Activated T-cell treated with anti-CD3 and anti-CD28 coated beads, Interleukin-2, amount 50 U/mL, for 72 hours (primary cell): ENCODE results near the gene PTPN23. TPM values are rescaled to one million over a fixed set of nuclear protein-coding genes. Genes with fewer than 3 reads are reported as not detected.

Source experiments
- ATAC-seq, 2 donors: fragments of 150-1000 bp; cut with Tn5 transposase; replicated peaks in 1 of 2; 2 replicates each; pipeline ENCODE4 v1.10.0; 2021; ENCODE audit warnings: moderate library complexity in 2 of 2, mild to moderate bottlenecking in 1 of 2
- DNase-seq, 2 donors: peaks; one replicate each; pipeline ENCODE4 v3.0.0; 2021 to 2022; ENCODE audit warnings: mixed read lengths in 1 of 2
- H3K27ac Mint-ChIP-seq: one replicate; pipeline ENCODE4 v1.8.0; 2022; ENCODE audit warnings: mild to moderate bottlenecking, moderate library complexity, mixed read lengths
- H3K27me3 Mint-ChIP-seq: one replicate; pipeline ENCODE4 v1.8.0; 2022; ENCODE audit warnings: low read depth, mixed read lengths
- H3K36me3 Mint-ChIP-seq, 2 donors: one replicate each; pipeline ENCODE4 v1.8.0; 2022; ENCODE audit warnings: mixed read lengths in 2 of 2, mild to moderate bottlenecking in 1 of 2; ENCODE audit not compliant: insufficient read depth in 2 of 2
- H3K4me1 Mint-ChIP-seq: one replicate; pipeline ENCODE4 v1.8.0; 2022; ENCODE audit warnings: low read depth, mixed read lengths
- H3K4me3 Mint-ChIP-seq, 2 donors: one replicate each; pipeline ENCODE4 v1.8.0; 2022; ENCODE audit warnings: mild to moderate bottlenecking in 2 of 2, mixed read lengths in 2 of 2, moderate library complexity in 2 of 2
- H3K9me3 Mint-ChIP-seq, 2 donors: one replicate each; pipeline ENCODE4 v1.8.0; 2022; ENCODE audit warnings: mixed read lengths in 2 of 2
- total RNA-seq, 2 donors: library from RNA; stranded (reverse); gene quantifications; one replicate each; pipeline ENCODE4 v1.2.3, GENCODE V29; 2022

PTPN23 gene
- total RNA-seq, 2 donors from 2014 or later = 24.1 to 38.8 TPM

GRCh38 chr3:47404955-47405790, 24.4 kb downstream of the PTPN23 start:
- H3K4me3 Mint-ChIP-seq = no peak overlapping the region
- H3K36me3 Mint-ChIP-seq = no peaks in the 10 kb centered on the region
- no peaks in the 10 kb centered on the region for H3K9me3 Mint-ChIP-seq
- ATAC-seq (no peak), DNase-seq (no peak)
- H3K27me3 Mint-ChIP-seq = no peaks in the 10 kb centered on the region
- no peaks in the 10 kb centered on the region for H3K4me1 Mint-ChIP-seq
- H3K27ac Mint-ChIP-seq = no peak overlapping the region

GRCh38 chr3:47405820-47406761, 25.3 kb downstream of the PTPN23 start:
- H3K4me3 Mint-ChIP-seq = no peak overlapping the region
- no peaks in the 10 kb centered on the region for H3K4me1 Mint-ChIP-seq
- ATAC-seq = no peak
- H3K27ac Mint-ChIP-seq = no peak overlapping the region
- no peaks in the 10 kb centered on the region for H3K9me3 Mint-ChIP-seq
- no peaks in the 10 kb centered on the region for H3K27me3 Mint-ChIP-seq
- no peak for DNase-seq
- no peaks in the 10 kb centered on the region for H3K36me3 Mint-ChIP-seq

GRCh38 chr3:47406762-47407149, 25.9 kb downstream of the PTPN23 start:
- no peak for ATAC-seq
- Mint-ChIP-seq H3K27ac (no peak overlapping the region), H3K36me3 (no peaks in the 10 kb centered on the region), H3K4me1 (no peaks in the 10 kb centered on the region), H3K27me3 (no peaks in the 10 kb centered on the region), H3K4me3 (no peak overlapping the region), H3K9me3 (no peaks in the 10 kb centered on the region)
- DNase-seq = no peak

DNA sequence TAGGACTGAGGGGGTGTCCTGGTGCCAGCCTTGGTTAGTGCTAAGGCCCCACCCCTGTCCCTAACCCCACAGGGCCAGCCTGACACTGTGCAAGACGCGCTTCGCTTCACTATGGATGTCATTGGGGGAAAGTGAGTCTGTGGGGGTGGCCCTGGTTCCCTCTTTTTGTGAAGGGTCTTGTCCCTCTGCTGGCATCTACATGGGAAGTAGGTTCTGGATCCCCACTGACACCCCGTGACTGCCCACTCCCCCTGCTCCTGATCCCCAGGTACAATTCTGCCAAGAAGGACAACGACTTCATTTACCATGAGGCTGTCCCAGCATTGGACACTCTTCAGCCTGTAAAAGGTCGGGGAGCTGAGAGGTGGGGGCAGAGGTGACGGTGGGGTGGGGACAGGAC, 26.4 kb downstream of the PTPN23 start:
- ATAC-seq (no peak), DNase-seq (no peak)
- Mint-ChIP-seq H3K4me3 (no peak overlapping the region), H3K4me1 (no peaks in the 10 kb centered on the region), H3K36me3 (no peaks in the 10 kb centered on the region), H3K27ac (no peak overlapping the region), H3K9me3 (no peaks in the 10 kb centered on the region), H3K27me3 (no peaks in the 10 kb centered on the region)

DNA sequence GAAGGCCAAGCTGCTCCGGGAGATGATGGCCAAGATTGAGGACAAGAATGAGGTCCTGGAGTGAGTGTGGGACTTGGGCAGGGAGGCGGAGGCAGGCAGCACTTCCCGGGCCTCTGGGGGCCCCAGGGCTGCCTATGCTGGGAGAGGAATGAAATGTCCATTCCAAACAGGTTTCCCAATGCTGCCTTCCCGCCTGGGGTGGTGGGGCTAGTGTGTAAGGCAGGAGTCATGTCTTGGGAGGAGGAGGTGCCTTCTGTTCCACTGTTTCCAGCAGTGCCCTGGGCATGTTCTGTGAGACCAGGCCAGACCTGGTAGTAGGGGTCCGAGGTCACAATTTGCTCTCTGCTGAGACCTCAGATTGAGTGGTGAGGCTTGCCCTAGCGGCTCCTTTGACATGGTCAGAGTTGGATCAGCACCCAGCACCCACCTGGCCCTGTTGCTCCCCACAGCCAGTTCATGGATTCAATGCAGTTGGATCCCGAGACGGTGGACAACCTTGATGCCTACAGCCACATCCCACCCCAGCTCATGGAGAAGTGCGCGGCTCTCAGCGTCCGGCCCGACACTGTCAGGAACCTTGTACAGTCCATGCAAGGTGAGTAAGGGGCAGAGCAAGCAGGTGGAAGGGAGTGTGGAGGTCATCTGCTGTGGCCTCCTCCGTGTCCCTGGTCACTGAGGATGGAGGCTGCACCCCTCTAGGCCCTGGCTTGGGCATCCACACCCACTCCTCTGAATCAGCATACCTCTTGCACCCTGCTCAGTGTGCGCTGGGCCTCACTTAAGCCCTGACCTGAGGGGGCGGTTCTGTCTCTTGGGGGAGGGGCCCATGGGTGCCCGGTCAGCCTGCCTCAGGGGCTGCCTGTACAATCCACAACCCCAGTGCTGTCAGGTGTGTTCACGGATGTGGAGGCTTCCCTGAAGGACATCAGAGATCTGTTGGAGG, 27.3 kb downstream of the PTPN23 start:
- Mint-ChIP-seq H3K27me3 (no peaks in the 10 kb centered on the region), H3K4me3 (no peak overlapping the region), H3K36me3 (peaks cover 0 to 4% of the 10 kb centered on the region in 2 donors), H3K9me3 (no peaks in the 10 kb centered on the region), H3K27ac (no peak overlapping the region), H3K4me1 (no peaks in the 10 kb centered on the region)
- DNase-seq (no peak), ATAC-seq (no peak)

- Mint-ChIP-seq H3K36me3 (peaks cover 0 to 4% of the 10 kb centered on the region in 2 donors), H3K4me1 (no peaks in the 10 kb centered on the region), H3K27ac (no peak overlapping the region), H3K4me3 (no peak overlapping the region), H3K27me3 (no peaks in the 10 kb centered on the region), H3K9me3 (no peaks in the 10 kb centered on the region)
- DNase-seq = no peak
- no peak for ATAC-seq
Measured at GRCh38 chr3:47408839-47409229, 28.0 kb downstream of the PTPN23 start.

GRCh38 chr3:47409284-47409683, 28.5 kb downstream of the PTPN23 start:
- DNase-seq (no peak), ATAC-seq (no peak)
- no peak overlapping the region for H3K27ac Mint-ChIP-seq
- H3K36me3 Mint-ChIP-seq = peaks cover 0 to 4% of the 10 kb centered on the region in 2 donors
- H3K27me3 Mint-ChIP-seq = no peaks in the 10 kb centered on the region
- H3K9me3 Mint-ChIP-seq = no peaks in the 10 kb centered on the region
- H3K4me1 Mint-ChIP-seq = no peaks in the 10 kb centered on the region
- H3K4me3 Mint-ChIP-seq = no peak overlapping the region

DNA sequence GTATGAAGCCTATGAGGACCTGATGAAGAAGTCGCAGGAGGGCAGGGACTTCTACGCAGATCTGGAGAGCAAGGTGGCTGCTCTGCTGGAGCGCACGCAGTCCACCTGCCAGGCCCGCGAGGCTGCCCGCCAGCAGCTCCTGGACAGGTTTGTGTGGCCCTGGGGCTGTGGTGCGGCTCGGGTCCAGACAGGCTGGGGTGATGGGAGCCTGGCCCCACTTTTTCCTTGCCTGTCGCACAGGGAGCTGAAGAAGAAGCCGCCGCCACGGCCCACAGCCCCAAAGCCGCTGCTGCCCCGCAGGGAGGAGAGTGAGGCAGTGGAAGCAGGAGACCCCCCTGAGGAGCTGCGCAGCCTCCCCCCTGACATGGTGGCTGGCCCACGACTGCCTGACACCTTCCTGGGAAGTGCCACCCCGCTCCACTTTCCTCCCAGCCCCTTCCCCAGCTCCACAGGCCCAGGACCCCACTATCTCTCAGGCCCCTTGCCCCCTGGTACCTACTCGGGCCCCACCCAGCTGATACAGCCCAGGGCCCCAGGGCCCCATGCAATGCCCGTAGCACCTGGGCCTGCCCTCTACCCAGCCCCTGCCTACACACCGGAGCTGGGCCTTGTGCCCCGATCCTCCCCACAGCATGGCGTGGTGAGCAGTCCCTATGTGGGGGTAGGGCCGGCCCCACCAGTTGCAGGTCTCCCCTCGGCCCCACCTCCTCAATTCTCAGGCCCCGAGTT, 29.0 kb downstream of the PTPN23 start:
- no peaks in the 10 kb centered on the region for H3K4me1 Mint-ChIP-seq
- DNase-seq = no peak
- no peak for ATAC-seq
- no peak overlapping the region for H3K4me3 Mint-ChIP-seq
- H3K36me3 Mint-ChIP-seq = peaks cover 0 to 5% of the 10 kb centered on the region in 2 donors
- no peaks in the 10 kb centered on the region for H3K27me3 Mint-ChIP-seq
- no peaks in the 10 kb centered on the region for H3K9me3 Mint-ChIP-seq
- H3K27ac Mint-ChIP-seq = no peak overlapping the region

- H3K36me3 Mint-ChIP-seq = peaks cover 0 to 7% of the 10 kb centered on the region in 2 donors
- ATAC-seq (no peak), DNase-seq (no peak)
- H3K4me3 Mint-ChIP-seq = no peak overlapping the region
- H3K27me3 Mint-ChIP-seq = no peaks in the 10 kb centered on the region
- H3K4me1 Mint-ChIP-seq = no peaks in the 10 kb centered on the region
- H3K27ac Mint-ChIP-seq = no peak overlapping the region
- no peaks in the 10 kb centered on the region for H3K9me3 Mint-ChIP-seq
Measured at GRCh38 chr3:47410417-47410720, 29.5 kb downstream of the PTPN23 start.

- Mint-ChIP-seq H3K9me3 (no peaks in the 10 kb centered on the region), H3K4me3 (no peak overlapping the region), H3K27ac (no peak overlapping the region), H3K4me1 (no peaks in the 10 kb centered on the region), H3K27me3 (no peaks in the 10 kb centered on the region), H3K36me3 (peaks cover 0 to 8% of the 10 kb centered on the region in 2 donors)
- no peak for DNase-seq
- ATAC-seq = no peak
Measured at GRCh38 chr3:47410801-47411646, 30.2 kb downstream of the PTPN23 start.

- peaks cover 0 to 9% of the 10 kb centered on the region in 2 donors for H3K36me3 Mint-ChIP-seq
- H3K9me3 Mint-ChIP-seq = no peaks in the 10 kb centered on the region
- H3K27ac Mint-ChIP-seq = no peak overlapping the region
- H3K4me1 Mint-ChIP-seq = no peaks in the 10 kb centered on the region
- H3K4me3 Mint-ChIP-seq = no peak overlapping the region
- ATAC-seq = no peak
- no peak for DNase-seq
- no peaks in the 10 kb centered on the region for H3K27me3 Mint-ChIP-seq
Measured at GRCh38 chr3:47411696-47412452, 31.1 kb downstream of the PTPN23 start.
